ENCODE measurements around the gene FBXW5.

FBXW5 gene

DNA sequence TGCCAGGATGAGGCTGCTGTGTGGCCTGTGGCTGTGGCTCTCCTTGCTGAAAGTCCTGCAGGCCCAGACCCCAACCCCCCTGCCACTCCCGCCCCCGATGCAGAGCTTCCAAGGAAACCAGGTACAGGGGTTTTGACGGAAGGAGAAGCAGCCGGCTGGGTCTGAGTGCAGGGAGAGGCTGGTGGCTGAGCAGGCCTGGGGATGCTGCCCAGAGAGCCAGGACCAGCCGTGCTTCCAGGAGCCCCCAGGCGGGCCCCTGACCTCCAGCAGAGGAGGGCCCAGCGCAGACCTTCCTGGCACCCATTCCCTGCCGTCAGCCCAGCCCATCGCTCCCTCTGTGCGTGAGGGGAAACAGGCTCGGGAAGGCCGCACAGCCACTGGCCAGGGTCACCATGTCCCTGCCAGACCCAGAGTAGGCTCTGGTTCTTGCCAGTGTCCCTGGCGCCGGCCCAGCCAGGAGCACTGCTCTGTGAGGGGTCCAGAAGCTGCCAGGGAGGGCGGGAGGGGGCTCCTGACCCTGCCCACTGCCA lies 7.8 kb upstream of the FBXW5 start:
- TF ChIP-seq TAF1 (IDR thresholded peaks at IDR 0.05; ENCODE audit: borderline replicate concordance, insufficient read depth, low read length) (no peak), POLR2AphosphoS5 (IDR thresholded peaks at IDR 0.05; ENCODE audit: low read depth, low read length) (no peak), SIN3A (IDR thresholded peaks at IDR 0.05; ENCODE audit: borderline replicate concordance, insufficient read depth, low read length) (no peak), FOXP2 (optimal IDR thresholded peaks at IDR 0.05; ENCODE audit: borderline replicate concordance, extremely low read depth, extremely low read length, insufficient read depth) (no peak)
- TF ChIP-seq, protein P1, sequence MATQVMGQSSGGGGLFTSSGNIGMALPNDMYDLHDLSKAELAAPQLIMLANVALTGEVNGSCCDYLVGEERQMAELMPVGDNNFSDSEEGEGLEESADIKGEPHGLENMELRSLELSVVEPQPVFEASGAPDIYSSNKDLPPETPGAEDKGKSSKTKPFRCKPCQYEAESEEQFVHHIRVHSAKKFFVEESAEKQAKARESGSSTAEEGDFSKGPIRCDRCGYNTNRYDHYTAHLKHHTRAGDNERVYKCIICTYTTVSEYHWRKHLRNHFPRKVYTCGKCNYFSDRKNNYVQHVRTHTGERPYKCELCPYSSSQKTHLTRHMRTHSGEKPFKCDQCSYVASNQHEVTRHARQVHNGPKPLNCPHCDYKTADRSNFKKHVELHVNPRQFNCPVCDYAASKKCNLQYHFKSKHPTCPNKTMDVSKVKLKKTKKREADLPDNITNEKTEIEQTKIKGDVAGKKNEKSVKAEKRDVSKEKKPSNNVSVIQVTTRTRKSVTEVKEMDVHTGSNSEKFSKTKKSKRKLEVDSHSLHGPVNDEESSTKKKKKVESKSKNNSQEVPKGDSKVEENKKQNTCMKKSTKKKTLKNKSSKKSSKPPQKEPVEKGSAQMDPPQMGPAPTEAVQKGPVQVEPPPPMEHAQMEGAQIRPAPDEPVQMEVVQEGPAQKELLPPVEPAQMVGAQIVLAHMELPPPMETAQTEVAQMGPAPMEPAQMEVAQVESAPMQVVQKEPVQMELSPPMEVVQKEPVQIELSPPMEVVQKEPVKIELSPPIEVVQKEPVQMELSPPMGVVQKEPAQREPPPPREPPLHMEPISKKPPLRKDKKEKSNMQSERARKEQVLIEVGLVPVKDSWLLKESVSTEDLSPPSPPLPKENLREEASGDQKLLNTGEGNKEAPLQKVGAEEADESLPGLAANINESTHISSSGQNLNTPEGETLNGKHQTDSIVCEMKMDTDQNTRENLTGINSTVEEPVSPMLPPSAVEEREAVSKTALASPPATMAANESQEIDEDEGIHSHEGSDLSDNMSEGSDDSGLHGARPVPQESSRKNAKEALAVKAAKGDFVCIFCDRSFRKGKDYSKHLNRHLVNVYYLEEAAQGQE (IDR thresholded peaks at IDR 0.05; ENCODE audit: insufficient read depth in 1 of 2, low read depth in 2 of 2, low read length in 2 of 2) = no peak

DNA sequence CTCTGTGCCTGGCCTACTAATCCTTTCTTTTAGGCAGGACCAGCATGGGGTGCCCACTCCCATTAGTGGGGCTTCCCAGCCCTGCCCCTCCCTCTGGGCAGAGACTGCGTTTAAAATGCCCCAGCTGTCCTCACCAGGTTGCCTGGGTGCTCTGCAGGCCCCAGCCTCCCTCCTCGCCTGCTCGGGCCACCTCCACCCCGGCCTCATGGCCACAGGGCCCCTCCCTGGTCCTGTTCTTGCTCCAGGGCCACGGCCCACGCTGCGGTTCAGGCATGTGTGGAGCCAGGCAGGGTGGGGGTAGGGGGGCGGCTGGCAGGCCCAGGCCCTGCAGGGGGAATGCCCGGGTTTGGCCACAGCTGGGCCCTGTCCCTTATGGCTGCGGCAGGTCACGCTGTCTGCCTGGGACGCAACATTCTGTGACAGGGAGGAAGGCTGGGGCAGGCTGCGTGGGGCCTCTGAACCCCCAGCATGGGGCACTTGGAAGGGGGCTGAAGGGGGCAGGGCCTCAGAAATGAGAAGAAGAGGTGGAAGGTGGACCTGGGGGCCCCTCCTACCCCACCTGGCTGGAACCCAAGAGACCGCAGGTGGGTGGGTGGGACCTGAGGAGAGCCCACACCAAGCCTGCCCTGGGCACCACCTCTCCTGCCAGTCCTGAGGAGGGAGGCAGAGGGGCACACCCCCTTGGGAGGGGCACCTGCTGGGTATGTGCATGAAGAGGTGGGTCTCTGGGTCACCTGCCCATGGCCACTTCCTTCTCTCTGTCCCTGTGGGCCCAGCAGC lies 7.2 kb upstream of the FBXW5 start, which contains the start of gene LCN12:
TSS of gene LCN12 (plus strand) at position 733 of the 780 bp plus-strand sequence. CDS start 55 bp downstream, outside the sequence.
- TF ChIP-seq POLR2AphosphoS5 (IDR thresholded peaks at IDR 0.05; ENCODE audit: low read depth, low read length) = no peak
- no peak for TF ChIP-seq SIN3A (IDR thresholded peaks at IDR 0.05; ENCODE audit: borderline replicate concordance, insufficient read depth, low read length)
- no peak for TF ChIP-seq TAF1 (IDR thresholded peaks at IDR 0.05; ENCODE audit: borderline replicate concordance, insufficient read depth, low read length)
- TF ChIP-seq, protein P1 (IDR thresholded peaks at IDR 0.05; ENCODE audit: insufficient read depth in 1 of 2, low read depth in 2 of 2, low read length in 2 of 2) = no peak
- TF ChIP-seq FOXP2 (optimal IDR thresholded peaks at IDR 0.05; ENCODE audit: borderline replicate concordance, extremely low read depth, extremely low read length, insufficient read depth) = no peak

DNA sequence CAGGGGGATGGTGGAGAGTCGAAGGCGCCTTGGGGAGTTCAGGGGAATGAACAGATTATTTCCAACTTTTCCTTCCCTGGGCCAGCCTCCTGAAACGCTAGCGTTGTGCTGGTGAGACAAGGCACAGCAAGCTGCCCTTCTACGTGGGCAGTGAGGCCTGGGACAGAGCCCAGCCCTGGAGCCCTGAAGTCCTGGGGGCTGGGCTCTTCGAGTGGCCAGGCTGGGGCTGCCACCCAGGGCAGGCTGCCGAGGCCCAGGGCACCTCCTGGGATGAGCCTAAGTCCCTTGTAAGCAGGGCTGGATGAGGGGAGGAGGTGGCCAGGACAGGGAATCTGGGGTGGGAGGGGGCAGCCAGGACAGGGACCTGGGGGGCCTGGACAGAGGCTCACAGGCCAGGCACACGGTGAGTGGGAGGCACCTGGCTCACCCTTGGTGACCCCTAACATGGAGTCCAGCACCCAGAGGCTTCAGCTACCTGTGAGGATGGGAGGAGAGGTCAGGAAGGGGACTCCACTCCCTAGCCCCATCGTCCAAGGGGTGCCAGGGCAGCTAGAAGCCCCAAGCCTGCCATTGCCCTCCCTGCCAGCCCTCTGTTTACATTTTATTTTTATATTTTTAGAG lies 6.2 kb upstream of the FBXW5 start:
- TF ChIP-seq, protein P1 (IDR thresholded peaks at IDR 0.05; ENCODE audit: insufficient read depth in 1 of 2, low read depth in 2 of 2, low read length in 2 of 2) = no peak
- TF ChIP-seq FOXP2 (optimal IDR thresholded peaks at IDR 0.05; ENCODE audit: borderline replicate concordance, extremely low read depth, extremely low read length, insufficient read depth) (no peak), TAF1 (IDR thresholded peaks at IDR 0.05; ENCODE audit: borderline replicate concordance, insufficient read depth, low read length) (no peak), POLR2AphosphoS5 (IDR thresholded peaks at IDR 0.05; ENCODE audit: low read depth, low read length) (no peak), SIN3A (IDR thresholded peaks at IDR 0.05; ENCODE audit: borderline replicate concordance, insufficient read depth, low read length) (no peak)

DNA sequence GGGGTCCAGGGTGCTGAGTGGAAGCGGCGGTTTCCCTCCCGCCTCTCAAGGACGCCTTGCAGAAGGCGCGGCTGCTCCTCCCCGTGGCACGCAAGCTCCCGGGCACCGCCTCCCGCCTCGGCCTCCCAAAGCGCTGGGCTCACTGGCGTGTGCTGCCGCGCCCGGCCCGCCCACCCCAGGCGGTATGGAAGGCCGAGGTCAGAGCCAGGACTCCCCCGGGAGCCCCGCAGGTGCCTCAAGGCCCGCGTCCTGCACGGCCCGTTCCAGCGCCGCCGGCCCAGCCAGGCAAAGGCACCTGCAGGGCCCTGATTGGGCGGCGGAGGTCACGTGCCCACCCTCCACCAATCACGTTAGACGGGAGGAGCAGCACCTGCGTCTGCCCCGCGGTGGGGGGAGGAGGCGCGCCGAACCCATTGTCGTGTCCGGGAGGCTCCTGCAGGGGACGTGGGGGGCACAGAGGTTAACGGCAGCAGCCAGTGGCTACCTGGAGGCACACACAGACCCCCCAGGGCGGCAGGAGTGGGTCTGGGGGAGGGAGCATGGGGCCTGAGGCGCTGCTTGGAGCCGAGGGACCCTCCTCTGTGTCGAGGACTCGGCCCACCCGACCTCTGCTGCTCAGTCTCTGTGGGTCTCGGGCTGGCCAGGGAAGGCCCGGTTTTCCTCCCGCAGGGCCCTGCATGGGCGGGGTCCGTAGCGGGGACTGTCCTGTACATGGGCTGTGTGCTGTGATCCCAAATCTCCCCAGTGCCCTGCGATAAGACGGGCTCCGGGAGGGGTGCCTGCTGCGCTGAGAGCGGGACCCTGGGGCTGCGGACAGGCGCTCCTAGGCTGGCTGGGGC lies 5.5 kb upstream of the FBXW5 start:
- TF ChIP-seq POLR2AphosphoS5 (IDR thresholded peaks at IDR 0.05; ENCODE audit: low read depth, low read length) (peak; percentile 59), FOXP2 (optimal IDR thresholded peaks at IDR 0.05; ENCODE audit: borderline replicate concordance, extremely low read depth, extremely low read length, insufficient read depth) (no peak)

DNA sequence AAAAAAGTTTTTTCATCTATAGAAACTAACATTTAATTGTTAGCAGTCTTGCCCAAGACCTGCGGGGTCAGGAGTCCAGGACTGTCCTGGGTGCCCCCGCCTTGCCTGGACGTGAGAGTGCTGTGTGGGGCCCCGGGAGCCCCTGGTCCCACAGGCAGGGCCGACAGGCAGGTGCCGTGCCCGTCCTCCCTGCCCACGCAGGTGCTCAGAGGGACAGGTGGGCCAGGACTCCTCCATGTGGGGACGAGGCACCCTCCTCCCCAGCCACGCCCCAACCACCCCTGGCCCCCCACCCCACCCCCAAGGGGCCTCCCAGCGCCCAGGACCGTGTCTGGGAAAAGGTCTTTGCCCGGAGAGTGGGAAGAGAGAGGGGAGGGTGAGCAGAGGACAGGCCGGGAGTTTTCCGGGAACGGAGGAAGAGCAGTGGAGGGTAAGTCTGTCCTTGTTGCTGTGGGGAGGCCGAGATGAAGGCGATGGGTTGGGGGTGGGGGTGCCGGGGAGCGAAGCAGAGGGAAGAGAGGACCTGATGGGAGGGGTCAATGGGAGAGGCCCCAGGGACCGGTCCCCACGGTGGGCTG lies 4.8 kb upstream of the FBXW5 start:
- TF ChIP-seq SIN3A (IDR thresholded peaks at IDR 0.05; ENCODE audit: borderline replicate concordance, insufficient read depth, low read length) (no peak), TAF1 (IDR thresholded peaks at IDR 0.05; ENCODE audit: borderline replicate concordance, insufficient read depth, low read length) (no peak), FOXP2 (optimal IDR thresholded peaks at IDR 0.05; ENCODE audit: borderline replicate concordance, extremely low read depth, extremely low read length, insufficient read depth) (no peak), POLR2AphosphoS5 (IDR thresholded peaks at IDR 0.05; ENCODE audit: low read depth, low read length) (no peak)
- TF ChIP-seq, protein P1 (IDR thresholded peaks at IDR 0.05; ENCODE audit: insufficient read depth in 1 of 2, low read depth in 2 of 2, low read length in 2 of 2) = no peak
